ENCODE data around the gene TSR1. TPM values are rescaled to one million over a fixed set of nuclear protein-coding genes. Genes with fewer than 3 reads are reported as not detected.

The TSR1 gene
- polyA plus RNA-seq, 1 of the 3 experiments (the other 2 are of a cell fraction), result 26.7 TPM

GRCh38 chr17:2380950-2381649 lies 44.8 kb upstream of the TSR1 start:
- peaks cover 0 to 64% of the 10 kb centered on the region in 2 experiments; a peak in 1 of 4 replicates for H3K4me1 ChIP-seq (ENCODE audit: control insufficient read depth in 1 of 2, insufficient read depth in 2 of 2, low read depth in 1 of 2, low read length in 1 of 2)
- no peak overlapping the region for H3K4me2 ChIP-seq
- CTCF ChIA-PET, result interaction anchor here (1.2 to 26.4 kb wide), 5 partner anchors 11 to 45 kb away, joined by 3 to 654 read pairs (median 59); partner anchors contain the start of gene MNT
- peak overlapping the region in 1 of 2 experiments; percentile 97; a peak in 2 of 4 replicates for H3K27ac ChIP-seq (ENCODE audit: low read depth in 2 of 2, low read length in 1 of 2)
- H3K79me2 ChIP-seq (ENCODE audit: insufficient read depth), result no peaks in the 10 kb centered on the region
- WGBS (ENCODE audit: low lambda C conversion rate), result 86% methylated on average over 14 of the region's 15 CpGs
- DNase-seq, result peak; percentile 21
- H3K9ac ChIP-seq, result no peak overlapping the region
- TF ChIP-seq ELF1 (IDR thresholded peaks at IDR 0.05) (no peak), EP300 (IDR thresholded peaks at IDR 0.05; ENCODE audit: borderline replicate concordance in 1 of 2, low read depth in 1 of 2, low read length in 1 of 2) (no peak), NFIC (IDR thresholded peaks at IDR 0.05; ENCODE audit: borderline replicate concordance) (no peak), POLR2AphosphoS5 (IDR thresholded peaks at IDR 0.05; ENCODE audit: low read depth, low read length) (peak; percentile 40; the same call in 1 of the 2 replicates), SIN3A (IDR thresholded peaks at IDR 0.05; ENCODE audit: borderline replicate concordance, low read depth, low read length) (no peak), TEAD4 (IDR thresholded peaks at IDR 0.05; ENCODE audit: borderline replicate concordance, insufficient read depth) (no peak), CTCF (IDR thresholded peaks at IDR 0.05) (no peak), IRF3 (IDR thresholded peaks at IDR 0.05; ENCODE audit: low read depth, low read length) (no peak)
- H4K20me1 ChIP-seq (ENCODE audit: insufficient read depth), result no peaks in the 10 kb centered on the region
- no peaks in the 10 kb centered on the region for H3K27me3 ChIP-seq (ENCODE audit: insufficient read depth)
- no peaks in the 10 kb centered on the region for H3K9me2 ChIP-seq
- H3K9me3 ChIP-seq, result no peaks in the 10 kb centered on the region
- no peak overlapping the region for H2AFZ ChIP-seq (ENCODE audit: low read depth)
- POLR2A ChIA-PET, result interaction anchor here (0.8 to 3.5 kb wide), 3 partner anchors 11 to 21 kb away, joined by 3 to 26 read pairs (median 3); no protein-coding TSS in a partner anchor
- H3F3A ChIP-seq (replicated peaks; ENCODE audit: insufficient read depth), result peaks cover 10% of the 10 kb centered on the region
- H3K36me3 ChIP-seq (replicated peaks in 1 of 2; ENCODE audit: control insufficient read depth in 1 of 2, insufficient read depth in 2 of 2, low read length in 1 of 2), result peaks cover 3 to 36% of the 10 kb centered on the region in 2 experiments
- no peak overlapping the region for H3K4me3 ChIP-seq (ENCODE audit: low read depth in 2 of 2, low read length in 1 of 2)

- ChIA-PET POLR2A (interaction anchor here (1.3 to 3.5 kb wide), 2 partner anchors 10 to 12 kb away, joined by 3 to 26 read pairs; no protein-coding TSS in a partner anchor), CTCF (interaction anchor here (1.2 to 26.4 kb wide), 3 partner anchors 12 to 29 kb away, joined by 3 to 654 read pairs (median 62); partner anchors contain the start of gene MNT)
- Histone ChIP-seq H3K27ac (ENCODE audit: low read depth in 2 of 2, low read length in 1 of 2) (peak overlapping the region; percentile 27 to 97; a peak in 3 of 4 replicates), H3K9ac (no peak overlapping the region), H2AFZ (ENCODE audit: low read depth) (no peak overlapping the region), H3K27me3 (ENCODE audit: insufficient read depth) (no peaks in the 10 kb centered on the region), H3K36me3 (replicated peaks in 1 of 2; ENCODE audit: control insufficient read depth in 1 of 2, insufficient read depth in 2 of 2, low read length in 1 of 2) (peaks cover 5 to 41% of the 10 kb centered on the region in 2 experiments), H3K4me3 (ENCODE audit: low read depth in 2 of 2, low read length in 1 of 2) (no peak overlapping the region), H3K79me2 (ENCODE audit: insufficient read depth) (no peaks in the 10 kb centered on the region), H4K20me1 (ENCODE audit: insufficient read depth) (no peaks in the 10 kb centered on the region), H3F3A (replicated peaks; ENCODE audit: insufficient read depth) (peaks cover 10% of the 10 kb centered on the region), H3K4me2 (no peak overlapping the region), H3K9me2 (no peaks in the 10 kb centered on the region), H3K9me3 (no peaks in the 10 kb centered on the region), H3K4me1 (ENCODE audit: control insufficient read depth in 1 of 2, insufficient read depth in 2 of 2, low read depth in 1 of 2, low read length in 1 of 2) (peaks cover 0 to 56% of the 10 kb centered on the region in 2 experiments; a peak in 1 of 4 replicates)
- peak; percentile 85 for DNase-seq
- 62% methylated on average over 9 of the region's 16 CpGs for WGBS (ENCODE audit: low lambda C conversion rate)
- no peak for TF ChIP-seq TAF1 (IDR thresholded peaks at IDR 0.05; ENCODE audit: borderline replicate concordance, low read depth, low read length)
- no peak for TF ChIP-seq MAX (IDR thresholded peaks at IDR 0.05; ENCODE audit: low read depth)
- no peak for TF ChIP-seq FOSL2 (IDR thresholded peaks at IDR 0.05; ENCODE audit: borderline replicate concordance, low read depth)
- no peak for TF ChIP-seq SIN3A (IDR thresholded peaks at IDR 0.05; ENCODE audit: borderline replicate concordance, low read depth, low read length)
- TF ChIP-seq GATA2 (CRISPR knock-in tag; IDR thresholded peaks at IDR 0.05), result peak; percentile 80
- no peak for TF ChIP-seq SMC3 (IDR thresholded peaks at IDR 0.05; ENCODE audit: low read depth, low read length)
- TF ChIP-seq GABPA (IDR thresholded peaks at IDR 0.05; ENCODE audit: low read depth), result no peak
- no peak for TF ChIP-seq ELF1 (IDR thresholded peaks at IDR 0.05)
- TF ChIP-seq USF2 (IDR thresholded peaks at IDR 0.05; ENCODE audit: borderline replicate concordance, low read depth, low read length), result no peak
- no peak for TF ChIP-seq USF1 (IDR thresholded peaks at IDR 0.05; ENCODE audit: borderline replicate concordance, low read depth)
Observed at GRCh38 chr17:2380226-2380922, 44.1 kb upstream of the TSR1 start.

All from SK-N-SH (cell line).